Measurements from ENCODE around the gene PRKACG. TPM values are rescaled to one million over a fixed set of nuclear protein-coding genes. Genes with fewer than 3 reads are reported as not detected.

The PRKACG gene
- total RNA-seq, 1 experiment from 2014 or later: not detected

DNA sequence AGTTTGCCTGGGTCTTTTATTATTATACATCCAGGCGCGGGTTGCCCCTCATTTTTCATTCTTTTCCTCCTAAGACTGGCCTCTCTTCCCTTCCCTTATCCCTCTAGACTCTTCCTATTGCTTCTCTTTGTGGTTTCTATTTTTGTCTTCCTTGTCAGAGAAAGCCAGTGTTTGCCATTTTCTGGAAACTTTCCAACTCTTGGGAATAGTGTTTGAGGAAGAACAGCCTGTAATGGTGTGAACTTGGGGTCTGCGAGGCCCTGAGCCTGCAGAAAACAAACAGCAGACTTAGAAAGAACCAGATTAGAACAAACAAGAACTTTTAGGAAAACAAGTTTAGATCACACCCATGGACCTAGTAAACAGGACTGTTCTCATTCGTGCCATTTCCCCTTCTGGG is 15.5 kb downstream of the PRKACG start:
- Mint-ChIP-seq H3K36me3 (ENCODE audit: insufficient read depth, unreplicated experiment) (no peaks in the 10 kb centered on the region), H3K27me3 (ENCODE audit: insufficient read depth, unreplicated experiment) (no peaks in the 10 kb centered on the region), H3K9me3 (ENCODE audit: unreplicated experiment) (no peaks in the 10 kb centered on the region), H3K4me1 (ENCODE audit: low read depth, unreplicated experiment) (no peaks in the 10 kb centered on the region), H3K27ac (ENCODE audit: unreplicated experiment) (no peak overlapping the region), H3K4me3 (ENCODE audit: unreplicated experiment) (no peak overlapping the region)
- Histone ChIP-seq H3K4me1 (no peaks in the 10 kb centered on the region), H3K27me3 (replicated peaks; ENCODE audit: control insufficient read depth, insufficient read depth, low read length) (no peaks in the 10 kb centered on the region), H3K9me3 (no peaks in the 10 kb centered on the region), H3K4me3 (ENCODE audit: low read depth, low read length) (no peak overlapping the region), H3K36me3 (ENCODE audit: control insufficient read depth, insufficient read depth, low read length) (no peaks in the 10 kb centered on the region)
- POLR2A ChIA-PET: no interaction called here
- intact Hi-C loops (cut with micrococcal nuclease; ENCODE audit: unreplicated experiment): loop anchor here (2.0 to 10.0 kb wide), 2 partner anchors 304 to 414 kb away; no protein-coding TSS in a partner anchor
- no peak for DNase-seq
- CTCF ChIA-PET: no interaction called here
- BruUV-seq (replicated peaks): no TSS peak
- TF ChIP-seq, protein P1, sequence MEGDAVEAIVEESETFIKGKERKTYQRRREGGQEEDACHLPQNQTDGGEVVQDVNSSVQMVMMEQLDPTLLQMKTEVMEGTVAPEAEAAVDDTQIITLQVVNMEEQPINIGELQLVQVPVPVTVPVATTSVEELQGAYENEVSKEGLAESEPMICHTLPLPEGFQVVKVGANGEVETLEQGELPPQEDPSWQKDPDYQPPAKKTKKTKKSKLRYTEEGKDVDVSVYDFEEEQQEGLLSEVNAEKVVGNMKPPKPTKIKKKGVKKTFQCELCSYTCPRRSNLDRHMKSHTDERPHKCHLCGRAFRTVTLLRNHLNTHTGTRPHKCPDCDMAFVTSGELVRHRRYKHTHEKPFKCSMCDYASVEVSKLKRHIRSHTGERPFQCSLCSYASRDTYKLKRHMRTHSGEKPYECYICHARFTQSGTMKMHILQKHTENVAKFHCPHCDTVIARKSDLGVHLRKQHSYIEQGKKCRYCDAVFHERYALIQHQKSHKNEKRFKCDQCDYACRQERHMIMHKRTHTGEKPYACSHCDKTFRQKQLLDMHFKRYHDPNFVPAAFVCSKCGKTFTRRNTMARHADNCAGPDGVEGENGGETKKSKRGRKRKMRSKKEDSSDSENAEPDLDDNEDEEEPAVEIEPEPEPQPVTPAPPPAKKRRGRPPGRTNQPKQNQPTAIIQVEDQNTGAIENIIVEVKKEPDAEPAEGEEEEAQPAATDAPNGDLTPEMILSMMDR (IDR thresholded peaks at IDR 0.05; ENCODE audit: insufficient read depth in 1 of 2, low read depth in 1 of 2, low read length in 1 of 2, severe bottlenecking in 1 of 2, unreplicated experiment in 1 of 2): no peak

DNA sequence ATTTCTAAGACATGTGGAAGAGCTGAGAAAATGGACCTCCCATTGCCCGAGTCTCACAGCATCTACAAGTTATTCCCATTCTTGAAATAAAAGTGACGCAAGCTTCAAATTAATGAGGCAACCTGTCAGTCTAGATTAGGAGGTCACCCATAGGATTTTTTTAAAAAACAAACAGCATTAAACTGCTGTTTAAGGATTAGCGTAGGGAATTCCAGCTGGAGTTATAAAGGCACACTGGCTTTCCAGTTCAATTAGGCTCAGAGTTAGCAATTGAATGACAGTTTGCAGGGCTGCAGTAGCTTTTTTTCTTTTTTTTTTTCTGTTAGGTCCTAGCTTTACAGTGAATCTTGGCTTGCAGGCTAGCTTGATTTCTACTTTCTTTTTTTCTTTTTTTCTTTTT is 16.2 kb downstream of the PRKACG start:
- ChIA-PET POLR2A (no interaction called here), CTCF (no interaction called here)
- intact Hi-C loops (cut with micrococcal nuclease; ENCODE audit: unreplicated experiment): loop anchor here (2.0 to 10.0 kb wide), 2 partner anchors 303 to 413 kb away; no protein-coding TSS in a partner anchor
- Histone ChIP-seq H3K4me1 (no peaks in the 10 kb centered on the region), H3K4me3 (ENCODE audit: low read depth, low read length) (no peak overlapping the region), H3K27me3 (replicated peaks; ENCODE audit: control insufficient read depth, insufficient read depth, low read length) (no peaks in the 10 kb centered on the region), H3K9me3 (no peaks in the 10 kb centered on the region), H3K36me3 (ENCODE audit: control insufficient read depth, insufficient read depth, low read length) (no peaks in the 10 kb centered on the region)
- no TSS peak for BruUV-seq (replicated peaks)
- Mint-ChIP-seq H3K27ac (ENCODE audit: unreplicated experiment) (no peak overlapping the region), H3K4me1 (ENCODE audit: low read depth, unreplicated experiment) (no peaks in the 10 kb centered on the region), H3K27me3 (ENCODE audit: insufficient read depth, unreplicated experiment) (no peaks in the 10 kb centered on the region), H3K9me3 (ENCODE audit: unreplicated experiment) (no peaks in the 10 kb centered on the region), H3K36me3 (ENCODE audit: insufficient read depth, unreplicated experiment) (no peaks in the 10 kb centered on the region), H3K4me3 (ENCODE audit: unreplicated experiment) (no peak overlapping the region)
- TF ChIP-seq, protein P1 (IDR thresholded peaks at IDR 0.05; ENCODE audit: insufficient read depth in 1 of 2, low read depth in 1 of 2, low read length in 1 of 2, severe bottlenecking in 1 of 2, unreplicated experiment in 1 of 2): no peak
- DNase-seq: no peak

DNA sequence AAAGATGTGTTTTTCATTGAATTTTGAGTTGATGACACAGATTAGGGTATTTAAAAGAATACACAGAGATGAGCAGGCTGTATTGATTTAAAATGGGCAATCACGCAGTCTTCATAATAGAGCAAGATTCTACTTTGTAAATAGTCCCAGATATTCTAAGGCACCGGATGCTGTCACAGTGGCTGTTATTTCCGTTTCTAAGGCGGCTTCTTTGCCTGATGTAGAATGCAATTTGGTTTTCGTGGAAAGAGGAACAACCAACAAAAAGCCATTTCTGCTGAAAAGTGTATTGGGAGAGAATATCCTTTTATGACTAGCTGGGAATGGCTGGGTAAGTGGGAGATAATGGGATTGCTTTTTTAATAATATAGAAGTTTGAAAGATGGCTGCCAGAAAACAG is 17.5 kb downstream of the PRKACG start:
- no peak for DNase-seq
- Histone ChIP-seq H3K4me3 (ENCODE audit: low read depth, low read length) (no peak overlapping the region), H3K27me3 (replicated peaks; ENCODE audit: control insufficient read depth, insufficient read depth, low read length) (no peaks in the 10 kb centered on the region), H3K4me1 (no peaks in the 10 kb centered on the region), H3K36me3 (ENCODE audit: control insufficient read depth, insufficient read depth, low read length) (no peaks in the 10 kb centered on the region), H3K9me3 (no peaks in the 10 kb centered on the region)
- no peak overlapping the region for H3K4me3 Mint-ChIP-seq (ENCODE audit: unreplicated experiment)
- CTCF ChIA-PET: no interaction called here
- intact Hi-C loops (cut with micrococcal nuclease; ENCODE audit: unreplicated experiment): loop anchor here (10.0 kb wide), 1 partner anchor 302 kb away; no protein-coding TSS in a partner anchor
- no peaks in the 10 kb centered on the region for H3K4me1 Mint-ChIP-seq (ENCODE audit: low read depth, unreplicated experiment)
- POLR2A ChIA-PET: no interaction called here
- TF ChIP-seq, protein P1 (IDR thresholded peaks at IDR 0.05; ENCODE audit: insufficient read depth in 1 of 2, low read depth in 1 of 2, low read length in 1 of 2, severe bottlenecking in 1 of 2, unreplicated experiment in 1 of 2): no peak
- no peak overlapping the region for H3K27ac Mint-ChIP-seq (ENCODE audit: unreplicated experiment)
- H3K36me3 Mint-ChIP-seq (ENCODE audit: insufficient read depth, unreplicated experiment): no peaks in the 10 kb centered on the region
- no peaks in the 10 kb centered on the region for H3K27me3 Mint-ChIP-seq (ENCODE audit: insufficient read depth, unreplicated experiment)
- no peaks in the 10 kb centered on the region for H3K9me3 Mint-ChIP-seq (ENCODE audit: unreplicated experiment)
- BruUV-seq (replicated peaks): no TSS peak
